GM12892 (cell line): ENCODE measurements around the gene TMEM141.

Experiments used
- POLR2A ChIP-seq: IDR thresholded peaks from 2 replicates; pipeline ENCODE4 v1.6.1; 2011; ENCODE audit warnings: low read depth, low read length, control low read depth
- POLR2AphosphoS5 ChIP-seq: IDR thresholded peaks from 2 replicates; pipeline ENCODE4 v1.6.1; 2011; ENCODE audit warnings: low read depth, low read length, control low read depth
- TAF1 ChIP-seq: IDR thresholded peaks from 2 replicates; pipeline ENCODE4 v1.6.1; 2011; ENCODE audit warnings: low read depth, mild to moderate bottlenecking, control low read depth, low read length, borderline replicate concordance

DNA sequence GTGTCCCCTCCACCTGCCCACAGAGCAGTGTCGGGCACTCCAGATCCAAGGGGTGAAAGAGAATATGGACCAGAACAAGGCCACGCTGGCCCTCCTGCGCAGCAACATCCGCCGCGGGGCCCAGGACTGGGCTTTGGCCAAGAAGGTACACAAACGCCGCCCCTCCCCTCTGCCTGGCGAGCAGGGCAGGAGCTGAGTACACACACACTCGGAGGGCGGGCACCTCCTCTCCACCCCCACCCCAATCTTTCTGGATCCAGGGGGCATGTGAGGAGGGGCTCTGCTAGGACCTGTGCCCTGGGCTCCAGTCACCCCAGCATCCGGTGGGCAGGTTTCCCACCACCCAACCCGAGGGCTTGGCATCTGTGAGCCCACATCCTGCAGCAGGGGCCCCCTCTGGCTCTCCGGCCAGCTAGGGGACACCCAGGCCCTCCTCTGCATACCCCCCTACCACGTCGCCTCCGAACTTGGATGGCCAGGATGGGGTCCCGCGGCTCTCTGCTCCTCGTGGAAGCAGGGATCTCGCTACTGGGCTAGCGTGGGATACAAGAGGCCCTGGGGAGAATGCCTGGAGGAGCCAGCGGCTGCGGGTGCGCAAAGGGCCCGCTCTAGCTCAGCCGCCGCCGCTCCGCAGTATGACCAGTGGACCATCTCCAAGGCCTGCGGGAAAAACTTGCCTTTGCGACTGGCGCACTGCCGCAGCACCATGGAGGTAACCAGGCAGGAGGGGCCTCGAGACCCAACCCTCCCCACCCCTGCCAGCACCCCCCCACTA is 8.1 kb downstream of the TMEM141 start:
- TF ChIP-seq POLR2A (no peak), POLR2AphosphoS5 (no peak), TAF1 (no peak)
